ENCODE results near the gene PRTN3.

The PRTN3 gene

GRCh38 chr19:824885-825284, 15.9 kb upstream of the PRTN3 start:
- Histone ChIP-seq H3K27me3 (ENCODE audit: insufficient read depth, low read depth, severe bottlenecking) (no peaks in the 10 kb centered on the region), H3K9me3 (ENCODE audit: severe bottlenecking) (no peaks in the 10 kb centered on the region), H3K36me3 (no peaks in the 10 kb centered on the region), H3K4me3 (ENCODE audit: low read depth, low read length) (no peak overlapping the region), H3K27ac (no peak overlapping the region)
- no peak for TF ChIP-seq CTCF (IDR thresholded peaks at IDR 0.05; ENCODE audit: low read depth, low read length)
- DNase-seq, result no peak

- Histone ChIP-seq H3K27ac (no peak overlapping the region), H3K4me3 (ENCODE audit: low read depth, low read length) (no peak overlapping the region), H3K27me3 (ENCODE audit: insufficient read depth, low read depth, severe bottlenecking) (no peaks in the 10 kb centered on the region), H3K36me3 (no peaks in the 10 kb centered on the region), H3K9me3 (ENCODE audit: severe bottlenecking) (no peaks in the 10 kb centered on the region)
- DNase-seq, result no peak
- TF ChIP-seq CTCF (IDR thresholded peaks at IDR 0.05; ENCODE audit: low read depth, low read length), result no peak
Observed at GRCh38 chr19:825897-826644, 14.7 kb upstream of the PRTN3 start.

- Histone ChIP-seq H3K9me3 (ENCODE audit: severe bottlenecking) (no peaks in the 10 kb centered on the region), H3K27ac (no peak overlapping the region), H3K27me3 (ENCODE audit: insufficient read depth, low read depth, severe bottlenecking) (no peaks in the 10 kb centered on the region), H3K36me3 (no peaks in the 10 kb centered on the region), H3K4me3 (ENCODE audit: low read depth, low read length) (no peak overlapping the region)
- DNase-seq, result no peak
- TF ChIP-seq CTCF (IDR thresholded peaks at IDR 0.05; ENCODE audit: low read depth, low read length), result no peak
Observed at GRCh38 chr19:827314-827709, 13.5 kb upstream of the PRTN3 start.

- no peaks in the 10 kb centered on the region for H3K36me3 ChIP-seq
- no peak within 1 kb of the TSS for H3K4me3 ChIP-seq (ENCODE audit: low read depth, low read length)
- H3K27ac ChIP-seq, result no peak within 1 kb of the TSS
- H3K9me3 ChIP-seq (ENCODE audit: severe bottlenecking), result no peaks in the 10 kb centered on the region
- DNase-seq, result no peak
- no peak for TF ChIP-seq CTCF (IDR thresholded peaks at IDR 0.05; ENCODE audit: low read depth, low read length)
- no peaks in the 10 kb centered on the region for H3K27me3 ChIP-seq (ENCODE audit: insufficient read depth, low read depth, severe bottlenecking)
Observed at GRCh38 chr19:827710-828321, 13.0 kb upstream of the PRTN3 start, which contains the start of gene AZU1. Gene AZU1, plus strand, starts transcription at chr19:827837. Its CDS starts 10 bp downstream, at chr19:827847.

GRCh38 chr19:829129-829758, 11.6 kb upstream of the PRTN3 start:
- Histone ChIP-seq H3K36me3 (no peaks in the 10 kb centered on the region), H3K27ac (no peak overlapping the region), H3K4me3 (ENCODE audit: low read depth, low read length) (no peak overlapping the region), H3K27me3 (ENCODE audit: insufficient read depth, low read depth, severe bottlenecking) (no peaks in the 10 kb centered on the region), H3K9me3 (ENCODE audit: severe bottlenecking) (no peaks in the 10 kb centered on the region)
- no peak for DNase-seq
- no peak for TF ChIP-seq CTCF (IDR thresholded peaks at IDR 0.05; ENCODE audit: low read depth, low read length)

All from WERI-Rb-1 (cell line).